GM21825 (cell line): ENCODE data around the gene OS9.
A peak's percentile ranks its signal among the peaks of the same experiment; 100 is the strongest.

ENCODE experiments used
- ATAC-seq: cut with Tn5 transposase; IDR thresholded peaks from one replicate; pipeline ENCODE4 v1.9.1; 2021; ENCODE audit warnings: mild to moderate bottlenecking, moderate library complexity; ENCODE audit not compliant: unreplicated experiment

The OS9 gene

DNA sequence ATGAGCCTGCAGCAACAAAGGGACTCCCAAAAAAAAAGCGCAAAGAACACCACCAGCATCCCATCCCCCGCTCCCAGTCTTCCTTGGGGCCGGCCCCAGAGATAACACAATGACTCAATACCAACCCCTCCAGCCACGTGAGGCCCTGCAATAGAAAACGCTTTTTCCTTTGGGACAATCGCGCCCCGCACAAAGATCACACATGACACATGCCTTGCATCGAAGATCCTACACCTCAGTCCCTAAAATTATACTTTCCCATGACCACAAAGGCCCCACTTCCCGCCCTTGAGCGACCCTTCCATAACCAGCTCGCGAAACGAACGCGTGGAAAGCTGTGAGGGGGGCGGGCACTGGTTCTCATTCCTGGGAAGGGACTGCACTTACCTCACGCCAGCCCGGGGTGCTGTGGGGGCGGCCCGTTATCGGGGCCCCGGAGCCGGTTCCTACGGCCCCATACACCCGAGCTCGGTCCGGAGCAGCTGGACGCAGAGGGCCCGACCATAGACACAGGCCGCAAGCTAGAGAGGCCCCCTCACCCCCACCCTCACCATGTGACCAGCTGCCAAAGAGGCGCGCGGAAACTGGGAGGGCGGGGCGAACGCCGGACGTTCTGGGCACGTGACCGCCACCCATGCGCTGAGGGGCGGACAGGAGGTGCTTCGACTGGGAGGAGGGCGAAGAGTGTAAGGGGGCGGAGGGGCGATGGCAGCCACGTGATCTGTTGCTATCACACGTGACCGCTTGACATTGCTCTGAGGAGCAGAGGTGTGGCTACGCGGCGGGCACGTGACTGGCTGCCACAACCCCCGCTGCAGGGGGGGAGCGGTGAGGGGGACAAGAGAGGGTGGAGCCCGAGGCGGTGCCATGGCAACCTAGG, 58.1 kb downstream of the OS9 start, which contains the start of gene CDK4:
Gene CDK4 (minus strand): TSS at position 523 of the 880 bp plus-strand sequence. CDS start 593 bp downstream, outside the sequence.
- peak; percentile 63 for ATAC-seq

DNA sequence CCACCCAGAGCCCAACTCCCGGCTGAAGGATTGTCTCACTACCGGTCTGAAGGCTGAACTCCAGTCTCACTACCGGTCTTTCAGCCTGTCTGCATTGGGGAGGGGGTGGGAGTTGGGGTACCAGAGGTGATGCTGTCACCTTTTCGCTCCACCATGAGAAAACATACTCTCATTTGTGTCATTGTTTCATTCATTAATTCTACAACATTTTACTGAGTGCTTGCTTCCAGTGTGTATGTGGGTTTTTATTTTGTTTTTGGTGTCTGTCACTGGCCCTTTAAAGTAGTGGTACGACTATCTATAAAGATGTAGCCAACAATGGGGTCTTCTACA, 58.7 kb downstream of the OS9 start:
- no peak for ATAC-seq

GRCh38 chr12:57753756-57754337, 59.9 kb downstream of the OS9 start:
- no peak for ATAC-seq

GRCh38 chr12:57754411-57755193, 60.7 kb downstream of the OS9 start, which contains the start of gene MARCHF9:
TSS of gene MARCHF9 (plus strand) at chr12:57755103. CDS start at chr12:57755529, 426 bp downstream.
- peak; percentile 35 for ATAC-seq

DNA sequence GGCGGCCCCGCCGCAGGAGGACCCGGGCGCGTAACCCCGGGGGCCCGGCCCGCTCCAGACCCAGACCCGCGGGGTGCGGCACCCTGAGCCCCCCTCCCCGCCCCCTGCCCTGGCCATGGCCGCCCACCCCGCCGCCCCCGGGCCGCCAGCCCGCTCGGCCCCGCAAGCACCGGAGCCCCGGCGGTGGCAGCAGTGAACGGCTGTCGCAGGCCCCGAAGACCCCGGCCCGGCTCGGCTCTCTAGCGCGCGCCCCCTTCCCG, 61.2 kb downstream of the OS9 start:
- no peak for ATAC-seq

DNA sequence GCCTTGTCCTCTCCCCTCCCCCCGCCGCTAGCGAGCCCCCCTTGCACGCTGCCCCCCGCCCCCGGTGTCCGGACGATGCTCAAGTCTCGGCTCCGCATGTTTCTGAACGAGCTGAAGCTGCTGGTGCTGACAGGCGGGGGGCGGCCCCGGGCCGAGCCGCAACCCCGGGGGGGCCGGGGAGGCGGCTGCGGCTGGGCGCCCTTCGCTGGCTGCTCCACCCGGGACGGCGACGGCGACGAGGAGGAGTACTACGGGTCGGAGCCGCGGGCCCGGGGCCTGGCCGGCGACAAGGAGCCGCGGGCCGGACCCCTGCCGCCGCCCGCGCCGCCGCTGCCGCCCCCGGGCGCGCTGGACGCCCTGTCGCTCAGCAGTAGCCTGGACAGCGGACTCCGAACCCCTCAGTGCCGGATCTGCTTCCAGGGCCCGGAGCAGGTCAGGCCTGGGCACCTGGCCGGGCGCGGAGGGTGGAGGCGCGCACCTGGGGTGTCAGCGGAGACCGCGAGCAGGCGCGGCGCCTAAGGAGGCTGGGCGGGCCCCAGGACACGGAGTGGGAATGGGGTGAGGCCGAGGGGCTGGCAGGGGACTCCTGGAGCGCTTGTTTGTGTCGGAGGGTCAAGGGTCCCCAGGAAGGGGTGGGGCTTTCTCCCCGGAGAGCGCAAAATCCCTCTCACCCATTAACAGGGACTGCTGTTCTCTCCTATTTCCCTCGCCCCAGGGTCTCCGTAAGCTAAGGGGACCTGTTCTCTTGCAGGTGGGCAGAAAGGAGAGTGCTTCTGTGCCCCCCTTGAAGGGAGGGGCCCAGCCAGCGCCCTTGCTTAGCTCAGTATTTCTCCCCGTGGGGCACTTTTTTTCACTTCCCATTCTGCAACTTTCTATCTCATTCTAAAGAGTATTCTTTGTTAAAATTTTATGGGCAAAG, 61.8 kb downstream of the OS9 start:
- no peak for ATAC-seq

DNA sequence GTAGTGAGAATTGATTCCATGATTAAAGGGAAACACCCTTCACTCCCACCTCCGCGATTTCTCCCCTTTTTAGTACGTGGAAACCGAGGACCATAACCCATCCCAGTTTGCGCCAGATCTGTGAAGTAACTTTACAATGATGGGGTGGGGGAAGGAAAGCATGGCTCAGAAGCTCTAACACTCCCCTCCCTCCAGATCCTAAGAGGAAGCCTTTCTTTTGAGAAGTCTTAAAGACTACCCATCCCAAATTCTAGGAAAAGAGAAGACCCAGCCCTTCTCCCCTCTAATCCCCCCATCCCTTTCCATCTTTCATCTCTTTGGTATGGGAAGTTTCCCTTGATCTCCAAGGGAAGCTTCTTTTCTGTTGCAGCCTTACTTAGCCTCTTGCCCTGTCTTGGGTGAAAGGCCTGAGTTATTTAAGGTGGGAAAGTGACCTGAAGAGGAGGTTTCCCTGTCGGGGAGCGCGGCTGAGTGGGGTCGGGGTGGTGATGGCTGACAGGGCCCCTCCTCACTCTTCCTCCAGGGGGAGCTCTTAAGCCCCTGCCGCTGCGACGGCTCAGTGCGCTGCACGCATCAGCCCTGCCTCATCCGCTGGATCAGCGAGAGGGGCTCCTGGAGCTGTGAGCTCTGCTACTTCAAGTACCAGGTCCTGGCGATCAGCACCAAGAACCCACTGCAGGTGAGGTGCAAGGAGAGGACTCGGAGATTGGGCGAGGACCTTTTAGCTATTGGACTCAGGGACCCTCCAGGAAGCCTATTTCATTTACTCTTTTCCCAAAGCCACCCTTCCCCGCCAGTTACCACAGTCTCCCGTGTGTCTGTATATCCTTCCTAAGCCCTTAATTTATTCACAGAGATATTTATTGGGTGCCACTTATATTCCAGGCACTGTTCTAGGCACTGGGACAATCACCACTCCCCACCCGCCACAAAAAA, 62.7 kb downstream of the OS9 start:
- ATAC-seq = peak; percentile 22

- ATAC-seq = no peak
These were observed 63.8 kb downstream of the OS9 start for GRCh38 chr12:57757771-57758170.

DNA sequence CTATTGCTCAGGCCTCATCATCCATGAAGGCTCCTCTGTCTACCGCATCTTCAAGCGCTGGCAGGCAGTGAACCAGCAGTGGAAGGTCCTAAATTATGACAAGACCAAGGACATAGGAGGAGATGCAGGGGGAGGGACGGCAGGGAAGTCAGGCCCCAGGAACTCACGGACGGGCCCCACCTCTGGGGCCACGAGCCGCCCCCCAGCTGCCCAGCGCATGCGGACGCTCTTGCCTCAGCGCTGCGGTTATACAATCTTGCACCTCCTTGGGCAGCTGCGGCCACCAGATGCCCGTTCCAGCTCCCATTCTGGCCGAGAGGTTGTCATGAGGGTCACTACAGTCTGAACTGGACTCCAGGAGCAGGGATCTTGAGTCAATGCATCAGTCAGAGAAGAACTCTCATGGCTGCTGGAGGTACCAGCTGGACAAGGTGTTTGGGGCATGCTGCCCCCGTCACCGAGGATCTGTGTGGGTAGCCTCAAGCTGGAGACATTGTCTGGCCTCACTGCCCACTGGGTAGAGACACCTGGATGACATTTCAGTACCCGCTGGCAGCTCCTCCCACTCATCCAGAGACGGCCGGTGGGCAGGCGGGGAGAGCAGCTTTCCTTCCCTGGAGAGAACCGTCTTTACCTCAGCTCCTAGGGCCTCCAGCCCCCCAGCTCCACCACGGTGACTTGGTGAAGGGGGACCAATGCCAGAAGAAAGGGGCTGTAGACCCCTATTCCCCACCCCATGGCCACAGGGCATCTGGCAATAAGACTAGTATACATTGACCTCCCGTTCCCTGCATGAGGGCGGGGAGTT, 64.8 kb downstream of the OS9 start:
- no peak for ATAC-seq

DNA sequence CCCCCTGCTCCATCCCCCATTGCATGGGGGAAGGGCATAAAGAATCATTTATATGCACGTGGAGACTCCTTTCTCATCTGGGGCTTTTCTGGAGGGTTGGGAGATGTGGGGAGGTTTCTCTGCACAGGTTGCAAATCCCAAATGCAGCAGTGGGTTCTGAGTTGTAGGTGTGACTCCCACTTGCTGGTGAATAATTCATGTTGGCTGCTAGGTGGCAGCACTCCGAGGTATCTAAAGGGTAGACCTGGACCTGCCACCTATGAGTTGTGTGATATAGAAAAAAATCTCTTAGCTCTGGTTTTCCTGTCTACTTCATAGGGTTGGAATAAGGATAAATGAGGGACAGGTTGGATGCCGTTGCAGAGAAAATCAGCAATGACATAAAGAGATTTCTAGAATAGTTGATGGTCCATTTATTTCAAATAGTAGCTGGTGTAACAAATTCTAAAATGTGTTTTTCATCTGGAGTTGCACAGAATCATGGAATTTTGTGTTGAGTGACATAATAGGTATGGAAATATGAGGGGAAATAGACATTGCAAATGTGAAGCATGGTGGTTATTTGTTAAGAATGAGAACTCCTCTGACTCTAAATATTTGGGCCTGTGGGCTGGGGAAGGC, 65.5 kb downstream of the OS9 start:
- no peak for ATAC-seq

- no peak for ATAC-seq
These were observed 66.5 kb downstream of the OS9 start for GRCh38 chr12:57760347-57760982.

- no peak for ATAC-seq
These were observed 67.6 kb downstream of the OS9 start for GRCh38 chr12:57761391-57761998.

- ATAC-seq = no peak
These were observed 68.5 kb downstream of the OS9 start for GRCh38 chr12:57762463-57762862.

- no peak for ATAC-seq
These were observed 70.1 kb downstream of the OS9 start for GRCh38 chr12:57763881-57764661.

DNA sequence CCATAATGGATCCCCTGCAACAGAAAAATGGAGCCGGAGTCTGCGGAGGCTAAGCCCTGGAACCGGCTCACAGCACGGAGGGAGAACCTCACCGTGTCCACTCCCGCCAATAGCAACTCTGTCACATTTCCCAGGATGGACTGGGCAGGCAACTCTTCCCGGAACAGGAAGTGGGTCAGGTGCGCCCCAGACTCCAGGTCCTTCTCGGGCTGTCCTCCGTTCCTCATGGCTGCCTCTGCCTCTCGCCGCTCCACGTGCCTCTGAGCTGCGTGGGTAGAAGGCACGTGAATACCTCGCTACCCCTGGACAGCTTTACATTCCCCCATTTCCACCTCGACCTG, 70.7 kb downstream of the OS9 start:
- ATAC-seq = no peak

- no peak for ATAC-seq
These were observed 71.2 kb downstream of the OS9 start for GRCh38 chr12:57765003-57765697.
